ENCODE measurements around the gene IL21R. TPM values are rescaled to one million over a fixed set of nuclear protein-coding genes. Genes with fewer than 3 reads are reported as not detected.

The IL21R gene
- polyA plus RNA-seq (2013, experiment 1 of 2; ENCODE audit: insufficient read length), result 1.3 TPM
- polyA plus RNA-seq (2013, experiment 2 of 2; ENCODE audit: insufficient read length), result 1.4 TPM

- DNase-seq, result peak; percentile 67
Measured at GRCh38 chr16:27401768-27402568, at the start of gene IL21R. Gene IL21R (plus strand): TSS chr16:27402174. CDS start chr16:27430072, 27,898 bp downstream.

- no peak for DNase-seq
Measured at GRCh38 chr16:27353853-27354252, 48.1 kb upstream of the IL21R start.

- peak; percentile 38 for DNase-seq
Measured at GRCh38 chr16:27355610-27356009, 46.4 kb upstream of the IL21R start.

- no peak for DNase-seq
Measured at GRCh38 chr16:27356794-27357193, 45.2 kb upstream of the IL21R start.

- DNase-seq, result no peak
Measured at GRCh38 chr16:27359051-27359450, 42.9 kb upstream of the IL21R start.

GRCh38 chr16:27359615-27360014 lies 42.4 kb upstream of the IL21R start:
- no peak for DNase-seq

- no peak for DNase-seq
Measured at GRCh38 chr16:27361987-27362386, 40.0 kb upstream of the IL21R start.

GRCh38 chr16:27362570-27363245 lies 39.3 kb upstream of the IL21R start:
- no peak for DNase-seq

- no peak for DNase-seq
Measured at GRCh38 chr16:27363246-27363632, 38.7 kb upstream of the IL21R start.

GRCh38 chr16:27363797-27364196 lies 38.2 kb upstream of the IL21R start:
- no peak for DNase-seq

- no peak for DNase-seq
Measured at GRCh38 chr16:27364493-27365141, 37.4 kb upstream of the IL21R start.

GRCh38 chr16:27365142-27366089 lies 36.6 kb upstream of the IL21R start:
- peak; percentile 32 for DNase-seq

- no peak for DNase-seq
Measured at GRCh38 chr16:27366687-27367460, 35.1 kb upstream of the IL21R start.

- DNase-seq, result peak; percentile 74
Measured at GRCh38 chr16:27367461-27368357, 34.3 kb upstream of the IL21R start.

GRCh38 chr16:27368358-27368722 lies 33.6 kb upstream of the IL21R start:
- DNase-seq, result no peak

GRCh38 chr16:27369806-27370205 lies 32.2 kb upstream of the IL21R start:
- DNase-seq, result no peak

GRCh38 chr16:27370318-27370717 lies 31.7 kb upstream of the IL21R start:
- DNase-seq, result no peak

- no peak for DNase-seq
Measured at GRCh38 chr16:27373312-27373711, 28.7 kb upstream of the IL21R start.

GRCh38 chr16:27374221-27374803 lies 27.7 kb upstream of the IL21R start:
- DNase-seq, result no peak
